HepG2 (cell line): Measurements from ENCODE around the gene CHCHD5. TPM values are rescaled to one million over a fixed set of nuclear protein-coding genes. Genes with fewer than 3 reads are reported as not detected.

ENCODE experiments used
- CERS6 ChIP-seq: sonication (generic); formaldehyde crosslinking; IDR thresholded peaks from 2 replicates; pipeline ENCODE4 v1.5.0; 2020; ENCODE audit warnings: missing genetic modification reagents
- HMG20B ChIP-seq: conservative IDR thresholded peaks from 2 replicates; pipeline ENCODE4 v1.6.1; 2016; ENCODE audit warnings: missing genetic modification reagents, missing compliant biosample characterization
- HMGA1 ChIP-seq: sonication (generic); formaldehyde crosslinking; conservative IDR thresholded peaks from 2 replicates; pipeline ENCODE4 v1.4.0; 2020; ENCODE audit warnings: missing genetic modification reagents
- HOXD1 ChIP-seq: sonication (generic); formaldehyde crosslinking; IDR thresholded peaks from 2 replicates; pipeline ENCODE4 v1.5.0; 2020; ENCODE audit warnings: missing genetic modification reagents
- KAT2B ChIP-seq: fragments of 150-350 bp; IDR thresholded peaks from 2 replicates; pipeline ENCODE4 v1.6.1; 2014; ENCODE audit warnings: low read depth, low read length, borderline replicate concordance
- KDM1A ChIP-seq: IDR thresholded peaks from 2 replicates; pipeline ENCODE4 v1.6.1; 2016; ENCODE audit warnings: missing compliant biosample characterization
- NKX3-1 ChIP-seq: sonication (generic); formaldehyde crosslinking; IDR thresholded peaks from 2 replicates; pipeline ENCODE4 v1.5.0; 2020; ENCODE audit warnings: missing genetic modification reagents
- SAFB2 ChIP-seq: sonication (generic); formaldehyde crosslinking; IDR thresholded peaks from 2 replicates; pipeline ENCODE4 v1.5.1; 2020; ENCODE audit warnings: missing genetic modification reagents, low read depth, mild to moderate bottlenecking, borderline replicate concordance
- SP1 ChIP-seq, 2 experiments: fragments of 450-650 bp in 1 of 2; sonication (generic) in 1 of 2; formaldehyde crosslinking in 1 of 2; IDR thresholded peaks; 2 replicates each; pipeline versions ENCODE4 v1.4.0 to v1.6.1; 2016 to 2020; ENCODE audit warnings: missing genetic modification reagents in 1 of 2
- ZNF407 ChIP-seq: sonication (generic); formaldehyde crosslinking; IDR thresholded peaks from one replicate; pipeline ENCODE4 v1.5.1; 2020; ENCODE audit warnings: mild to moderate bottlenecking, missing genetic modification reagents; ENCODE audit errors: not compliant biosample characterization
- ZNF709 ChIP-seq: sonication (generic); formaldehyde crosslinking; IDR thresholded peaks from 2 replicates; pipeline ENCODE4 v1.5.0; 2020; ENCODE audit warnings: mild to moderate bottlenecking, missing genetic modification reagents
- polyA plus RNA-seq, 8 experiments: library from polyadenylated mRNA; depleted of rRNA in 3 of 8; stranded (reverse) in 7 of 8; unstranded in 1 of 8; fragments of >200 nt; fragmentation: Illumina TruSeq in 4 of 8; extraction: Trizol in 4 of 8; gene quantifications; 2 replicates each; pipeline versions ENCODE4 v1.2.1 to v1.2.3, GENCODE V29; 2011 to 2016; ENCODE audit warnings: low read depth in 4 of 8, missing spikeins in 1 of 8, mixed read lengths in 1 of 8; ENCODE audit not compliant: insufficient read depth in 1 of 8
- total RNA-seq, 5 experiments: library from RNA; depleted of rRNA; stranded (reverse); fragments of >200 nt; fragmentation: Illumina TruSeq; extraction: Trizol; gene quantifications; 2 replicates each; pipeline ENCODE4 v1.2.3, GENCODE V29; 2016; ENCODE audit warnings: low read depth in 1 of 5
- TF ChIP-seq, protein P1 (sequence below): IDR thresholded peaks from 2 replicates; pipeline ENCODE4 v1.6.1; 2016
- TF ChIP-seq, protein P2 (sequence below), 2 experiments: sonication (generic) in 1 of 2; formaldehyde crosslinking in 1 of 2; IDR thresholded peaks; 2 replicates each; pipeline versions ENCODE4 v1.5.1 to v1.6.1; 2011 to 2020; ENCODE audit warnings: borderline replicate concordance in 1 of 2, low read depth in 1 of 2, low read length in 1 of 2, mild to moderate bottlenecking in 1 of 2, missing genetic modification reagents in 1 of 2, moderate library complexity in 1 of 2

CHCHD5 gene
- total and polyA plus RNA-seq, 2 of the 13 experiments (the other 11 are each of a cell fraction or from before 2014, with no cell fraction given): 19.0 to 23.9 TPM

DNA sequence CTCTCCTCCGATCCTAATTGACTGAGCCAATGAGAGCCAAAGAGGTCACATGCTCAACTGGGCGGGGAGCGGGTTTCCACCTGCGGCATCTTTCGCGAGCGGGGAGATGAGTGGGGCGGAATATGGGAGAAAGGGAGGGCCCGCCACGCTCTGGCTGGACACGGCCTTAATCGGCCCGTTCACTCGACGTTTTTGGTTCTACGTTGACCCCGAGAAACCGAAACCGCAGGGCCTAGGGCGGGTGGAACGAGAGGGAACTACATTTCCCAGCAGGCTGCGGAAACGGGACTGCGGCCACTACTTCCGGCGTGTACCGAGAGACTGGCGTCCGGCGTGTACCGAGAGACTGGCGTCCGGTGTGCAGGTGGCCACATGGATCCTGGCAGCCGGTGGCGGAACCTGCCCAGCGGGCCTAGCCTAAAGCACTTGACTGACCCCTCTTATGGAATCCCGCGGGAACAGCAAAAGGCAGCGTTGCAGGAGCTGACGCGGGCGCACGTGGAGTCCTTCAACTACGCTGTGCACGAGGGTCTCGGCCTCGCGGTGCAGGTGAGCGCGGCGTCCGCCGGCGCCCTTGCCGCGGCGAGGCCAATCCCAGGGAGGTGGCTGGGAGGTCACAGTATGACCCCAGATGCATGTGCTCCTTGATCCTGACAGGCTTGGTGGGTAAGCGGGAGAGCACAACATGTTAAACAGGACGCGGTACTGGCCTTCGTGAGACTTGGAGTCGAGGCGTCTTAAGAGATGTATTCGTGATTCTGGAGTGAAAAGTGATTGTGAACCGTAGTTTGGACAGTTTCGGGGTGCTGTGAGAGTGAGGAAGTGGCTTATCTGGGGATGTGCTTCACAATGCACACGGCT lies 42.1 kb upstream of the CHCHD5 start, which contains the start of gene POLR1B (continued):
- TF ChIP-seq ZNF407 (CRISPR knock-in tag) (peak; percentile 97), HMG20B (peak; percentile 63), NKX3-1 (peak; percentile 74), KAT2B (no peak), KDM1A (no peak; the same call in 1 of the 2 replicates), HMGA1 (CRISPR knock-in tag) (no peak), SP1 (IDR thresholded peaks at IDR 0.05) (no peak), SP1 (CRISPR knock-in tag; IDR thresholded peaks at IDR 0.05) (peak; percentile 60), HOXD1 (CRISPR knock-in tag) (peak; percentile 86), ZNF709 (CRISPR knock-in tag) (peak; percentile 88; the same call in 1 of the 2 replicates), CERS6 (no peak; the same call in 1 of the 2 replicates), SAFB2 (CRISPR knock-in tag) (peak; percentile 96)
- TF ChIP-seq, protein P1, sequence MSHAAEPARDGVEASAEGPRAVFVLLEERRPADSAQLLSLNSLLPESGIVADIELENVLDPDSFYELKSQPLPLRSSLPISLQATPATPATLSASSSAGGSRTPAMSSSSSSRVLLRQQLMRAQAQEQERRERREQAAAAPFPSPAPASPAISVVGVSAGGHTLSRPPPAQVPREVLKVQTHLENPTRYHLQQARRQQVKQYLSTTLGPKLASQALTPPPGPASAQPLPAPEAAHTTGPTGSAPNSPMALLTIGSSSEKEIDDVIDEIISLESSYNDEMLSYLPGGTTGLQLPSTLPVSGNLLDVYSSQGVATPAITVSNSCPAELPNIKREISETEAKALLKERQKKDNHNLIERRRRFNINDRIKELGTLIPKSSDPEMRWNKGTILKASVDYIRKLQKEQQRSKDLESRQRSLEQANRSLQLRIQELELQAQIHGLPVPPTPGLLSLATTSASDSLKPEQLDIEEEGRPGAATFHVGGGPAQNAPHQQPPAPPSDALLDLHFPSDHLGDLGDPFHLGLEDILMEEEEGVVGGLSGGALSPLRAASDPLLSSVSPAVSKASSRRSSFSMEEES: peak; percentile 71
- TF ChIP-seq, protein P2, sequence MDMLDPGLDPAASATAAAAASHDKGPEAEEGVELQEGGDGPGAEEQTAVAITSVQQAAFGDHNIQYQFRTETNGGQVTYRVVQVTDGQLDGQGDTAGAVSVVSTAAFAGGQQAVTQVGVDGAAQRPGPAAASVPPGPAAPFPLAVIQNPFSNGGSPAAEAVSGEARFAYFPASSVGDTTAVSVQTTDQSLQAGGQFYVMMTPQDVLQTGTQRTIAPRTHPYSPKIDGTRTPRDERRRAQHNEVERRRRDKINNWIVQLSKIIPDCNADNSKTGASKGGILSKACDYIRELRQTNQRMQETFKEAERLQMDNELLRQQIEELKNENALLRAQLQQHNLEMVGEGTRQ (IDR thresholded peaks at IDR 0.05; ENCODE audit: low read depth, low read length): peak; percentile 83
- TF ChIP-seq, protein P2 (CRISPR knock-in tag; IDR thresholded peaks at IDR 0.05; ENCODE audit: borderline replicate concordance): peak; percentile 96
